ENCODE data around the gene CDC14A. TPM values are rescaled to one million over a fixed set of nuclear protein-coding genes. Genes with fewer than 3 reads are reported as not detected.

The CDC14A gene
- total and polyA plus RNA-seq, 2 experiments from 2014 or later = 7.3 to 14.5 TPM

- no peak overlapping the region for H3K4me2 ChIP-seq
- H2AFZ ChIP-seq = no peak overlapping the region
- no peaks in the 10 kb centered on the region for H3K9me2 ChIP-seq (replicated peaks; ENCODE audit: insufficient read depth)
- DNase-seq (ENCODE audit: low spot score) = no peak
- no peaks in the 10 kb centered on the region for H3K4me1 ChIP-seq (ENCODE audit: insufficient read depth)
- no peaks in the 10 kb centered on the region for H4K20me1 ChIP-seq (ENCODE audit: insufficient read depth, poor library complexity, severe bottlenecking)
- no peaks in the 10 kb centered on the region for H3K36me3 ChIP-seq (replicated peaks; ENCODE audit: insufficient read depth, low read depth)
- 97% methylated on average over 11 of the region's 11 CpGs for WGBS (ENCODE audit: low lambda C conversion rate, missing lambda C conversion rate)
- H3K9me3 ChIP-seq (ENCODE audit: low read depth) = no peaks in the 10 kb centered on the region
- no peak overlapping the region for H3K27ac ChIP-seq
- no peaks in the 10 kb centered on the region for H3K79me2 ChIP-seq
- TF ChIP-seq EZH2phosphoT487 (IDR thresholded peaks at IDR 0.05; ENCODE audit: low read depth, severe bottlenecking, unreplicated experiment) (no peak), EZH2 (IDR thresholded peaks at IDR 0.05; ENCODE audit: borderline replicate concordance) (no peak), CTCF (IDR thresholded peaks at IDR 0.05; ENCODE audit: poor library complexity) (no peak)
- H3K4me3 ChIP-seq = no peak overlapping the region
- no peaks in the 10 kb centered on the region for H3K27me3 ChIP-seq
Observed at GRCh38 chr1:100499194-100499811, 147.0 kb downstream of the CDC14A start.

GRCh38 chr1:100502052-100502792 lies 149.9 kb downstream of the CDC14A start:
- H3K9me2 ChIP-seq (replicated peaks; ENCODE audit: insufficient read depth) = no peaks in the 10 kb centered on the region
- no peak for DNase-seq (ENCODE audit: low spot score)
- WGBS (ENCODE audit: low lambda C conversion rate, missing lambda C conversion rate) = 70% methylated on average over 3 of the region's 3 CpGs
- TF ChIP-seq EZH2 (IDR thresholded peaks at IDR 0.05; ENCODE audit: borderline replicate concordance) (no peak), CTCF (IDR thresholded peaks at IDR 0.05; ENCODE audit: poor library complexity) (no peak), EZH2phosphoT487 (IDR thresholded peaks at IDR 0.05; ENCODE audit: low read depth, severe bottlenecking, unreplicated experiment) (no peak)
- H2AFZ ChIP-seq = no peak overlapping the region
- H4K20me1 ChIP-seq (ENCODE audit: insufficient read depth, poor library complexity, severe bottlenecking) = no peaks in the 10 kb centered on the region
- H3K79me2 ChIP-seq = no peaks in the 10 kb centered on the region
- no peaks in the 10 kb centered on the region for H3K27me3 ChIP-seq
- H3K9me3 ChIP-seq (ENCODE audit: low read depth) = no peaks in the 10 kb centered on the region
- no peaks in the 10 kb centered on the region for H3K36me3 ChIP-seq (replicated peaks; ENCODE audit: insufficient read depth, low read depth)
- H3K4me3 ChIP-seq = no peak overlapping the region
- no peak overlapping the region for H3K4me2 ChIP-seq
- no peak overlapping the region for H3K27ac ChIP-seq
- no peaks in the 10 kb centered on the region for H3K4me1 ChIP-seq (ENCODE audit: insufficient read depth)

GRCh38 chr1:100506217-100506616 lies 153.9 kb downstream of the CDC14A start:
- Histone ChIP-seq H3K27ac (no peak overlapping the region), H3K4me3 (no peak overlapping the region), H2AFZ (no peak overlapping the region), H3K4me2 (no peak overlapping the region), H3K4me1 (ENCODE audit: insufficient read depth) (no peaks in the 10 kb centered on the region), H3K36me3 (replicated peaks; ENCODE audit: insufficient read depth, low read depth) (no peaks in the 10 kb centered on the region), H3K79me2 (no peaks in the 10 kb centered on the region), H3K27me3 (no peaks in the 10 kb centered on the region), H4K20me1 (ENCODE audit: insufficient read depth, poor library complexity, severe bottlenecking) (no peaks in the 10 kb centered on the region), H3K9me2 (replicated peaks; ENCODE audit: insufficient read depth) (no peaks in the 10 kb centered on the region), H3K9me3 (ENCODE audit: low read depth) (no peaks in the 10 kb centered on the region)
- TF ChIP-seq EZH2 (IDR thresholded peaks at IDR 0.05; ENCODE audit: borderline replicate concordance) (no peak), CTCF (IDR thresholded peaks at IDR 0.05; ENCODE audit: poor library complexity) (no peak), EZH2phosphoT487 (IDR thresholded peaks at IDR 0.05; ENCODE audit: low read depth, severe bottlenecking, unreplicated experiment) (no peak)
- no peak for DNase-seq (ENCODE audit: low spot score)
- WGBS (ENCODE audit: low lambda C conversion rate, missing lambda C conversion rate) = 90% methylated on average over 2 of the region's 2 CpGs

All from hepatocyte (in vitro differentiated cells).